Measurements from ENCODE around the gene PROX1.

Gene PROX1

GRCh38 chr1:214044438-214045214 is 56.9 kb downstream of the PROX1 start:
- Histone ChIP-seq H3K27ac (ENCODE audit: low read length) (no peak overlapping the region), H3K36me3 (ENCODE audit: control insufficient read depth in 2 of 2, insufficient read depth in 2 of 2, low read length in 2 of 2) (no peaks in the 10 kb centered on the region), H3K9ac (ENCODE audit: low read length in 2 of 2) (no peak overlapping the region), H3K4me1 (ENCODE audit: control insufficient read depth, insufficient read depth, low read length) (no peaks in the 10 kb centered on the region), H3K9me3 (ENCODE audit: control insufficient read depth in 2 of 2, low read length in 2 of 2) (no peaks in the 10 kb centered on the region), H3K27me3 (ENCODE audit: control insufficient read depth in 1 of 2, insufficient read depth in 2 of 2, low read length in 2 of 2) (no peaks in the 10 kb centered on the region), H3K4me3 (ENCODE audit: low read length in 2 of 2) (no peak overlapping the region)

- no peaks in the 10 kb centered on the region for H3K27me3 ChIP-seq (ENCODE audit: control insufficient read depth in 1 of 2, insufficient read depth in 2 of 2, low read length in 2 of 2)
- peaks cover 0 to 3% of the 10 kb centered on the region in 2 donors for H3K9me3 ChIP-seq (ENCODE audit: control insufficient read depth in 2 of 2, low read length in 2 of 2)
- no peaks in the 10 kb centered on the region for H3K36me3 ChIP-seq (ENCODE audit: control insufficient read depth in 2 of 2, insufficient read depth in 2 of 2, low read length in 2 of 2)
- no peak overlapping the region for H3K4me3 ChIP-seq (ENCODE audit: low read length in 2 of 2)
- H3K27ac ChIP-seq (ENCODE audit: low read length), result no peak overlapping the region
- no peak overlapping the region for H3K9ac ChIP-seq (ENCODE audit: low read length in 2 of 2)
- no peaks in the 10 kb centered on the region for H3K4me1 ChIP-seq (ENCODE audit: control insufficient read depth, insufficient read depth, low read length)
These were observed 63.0 kb downstream of the PROX1 start for GRCh38 chr1:214050513-214051401.

GRCh38 chr1:214051786-214052185 is 64.0 kb downstream of the PROX1 start:
- Histone ChIP-seq H3K27me3 (ENCODE audit: control insufficient read depth in 1 of 2, insufficient read depth in 2 of 2, low read length in 2 of 2) (no peaks in the 10 kb centered on the region), H3K36me3 (ENCODE audit: control insufficient read depth in 2 of 2, insufficient read depth in 2 of 2, low read length in 2 of 2) (no peaks in the 10 kb centered on the region), H3K9me3 (ENCODE audit: control insufficient read depth in 2 of 2, low read length in 2 of 2) (peaks cover 0 to 3% of the 10 kb centered on the region in 2 donors), H3K4me3 (ENCODE audit: low read length in 2 of 2) (no peak overlapping the region), H3K27ac (ENCODE audit: low read length) (no peak overlapping the region), H3K4me1 (ENCODE audit: control insufficient read depth, insufficient read depth, low read length) (no peaks in the 10 kb centered on the region), H3K9ac (ENCODE audit: low read length in 2 of 2) (no peak overlapping the region)

GRCh38 chr1:214058076-214058475 is 70.3 kb downstream of the PROX1 start:
- Histone ChIP-seq H3K9ac (ENCODE audit: low read length in 2 of 2) (no peak overlapping the region), H3K4me1 (ENCODE audit: control insufficient read depth, insufficient read depth, low read length) (no peaks in the 10 kb centered on the region), H3K27ac (ENCODE audit: low read length) (no peak overlapping the region), H3K4me3 (ENCODE audit: low read length in 2 of 2) (no peak overlapping the region), H3K9me3 (ENCODE audit: control insufficient read depth in 2 of 2, low read length in 2 of 2) (no peaks in the 10 kb centered on the region), H3K36me3 (ENCODE audit: control insufficient read depth in 2 of 2, insufficient read depth in 2 of 2, low read length in 2 of 2) (no peaks in the 10 kb centered on the region), H3K27me3 (ENCODE audit: control insufficient read depth in 1 of 2, insufficient read depth in 2 of 2, low read length in 2 of 2) (no peaks in the 10 kb centered on the region)

GRCh38 chr1:214066190-214066589 is 78.4 kb downstream of the PROX1 start:
- no peak overlapping the region for H3K27ac ChIP-seq (ENCODE audit: low read length)
- H3K36me3 ChIP-seq (ENCODE audit: control insufficient read depth in 2 of 2, insufficient read depth in 2 of 2, low read length in 2 of 2), result no peaks in the 10 kb centered on the region
- H3K9me3 ChIP-seq (ENCODE audit: control insufficient read depth in 2 of 2, low read length in 2 of 2), result peaks cover 0 to 2% of the 10 kb centered on the region in 2 donors
- H3K4me3 ChIP-seq (ENCODE audit: low read length in 2 of 2), result no peak overlapping the region
- no peaks in the 10 kb centered on the region for H3K27me3 ChIP-seq (ENCODE audit: control insufficient read depth in 1 of 2, insufficient read depth in 2 of 2, low read length in 2 of 2)
- no peak overlapping the region for H3K9ac ChIP-seq (ENCODE audit: low read length in 2 of 2)
- H3K4me1 ChIP-seq (ENCODE audit: control insufficient read depth, insufficient read depth, low read length), result no peaks in the 10 kb centered on the region

- Histone ChIP-seq H3K4me3 (ENCODE audit: low read length in 2 of 2) (no peak overlapping the region), H3K36me3 (ENCODE audit: control insufficient read depth in 2 of 2, insufficient read depth in 2 of 2, low read length in 2 of 2) (no peaks in the 10 kb centered on the region), H3K9me3 (ENCODE audit: control insufficient read depth in 2 of 2, low read length in 2 of 2) (peaks cover 0 to 2% of the 10 kb centered on the region in 2 donors), H3K9ac (ENCODE audit: low read length in 2 of 2) (no peak overlapping the region), H3K27ac (ENCODE audit: low read length) (no peak overlapping the region), H3K27me3 (ENCODE audit: control insufficient read depth in 1 of 2, insufficient read depth in 2 of 2, low read length in 2 of 2) (no peaks in the 10 kb centered on the region), H3K4me1 (ENCODE audit: control insufficient read depth, insufficient read depth, low read length) (no peaks in the 10 kb centered on the region)
These were observed 79.2 kb downstream of the PROX1 start for GRCh38 chr1:214066936-214067335.

- Histone ChIP-seq H3K36me3 (ENCODE audit: control insufficient read depth in 2 of 2, insufficient read depth in 2 of 2, low read length in 2 of 2) (no peaks in the 10 kb centered on the region), H3K27me3 (ENCODE audit: control insufficient read depth in 1 of 2, insufficient read depth in 2 of 2, low read length in 2 of 2) (no peaks in the 10 kb centered on the region), H3K9me3 (ENCODE audit: control insufficient read depth in 2 of 2, low read length in 2 of 2) (peaks cover 0 to 2% of the 10 kb centered on the region in 2 donors), H3K4me1 (ENCODE audit: control insufficient read depth, insufficient read depth, low read length) (no peaks in the 10 kb centered on the region), H3K9ac (ENCODE audit: low read length in 2 of 2) (no peak overlapping the region), H3K4me3 (ENCODE audit: low read length in 2 of 2) (no peak overlapping the region), H3K27ac (ENCODE audit: low read length) (no peak overlapping the region)
These were observed 79.6 kb downstream of the PROX1 start for GRCh38 chr1:214067397-214067796.

- Histone ChIP-seq H3K9ac (ENCODE audit: low read length in 2 of 2) (no peak overlapping the region), H3K27me3 (ENCODE audit: control insufficient read depth in 1 of 2, insufficient read depth in 2 of 2, low read length in 2 of 2) (no peaks in the 10 kb centered on the region), H3K36me3 (ENCODE audit: control insufficient read depth in 2 of 2, insufficient read depth in 2 of 2, low read length in 2 of 2) (no peaks in the 10 kb centered on the region), H3K27ac (ENCODE audit: low read length) (no peak overlapping the region), H3K4me3 (ENCODE audit: low read length in 2 of 2) (no peak overlapping the region), H3K9me3 (ENCODE audit: control insufficient read depth in 2 of 2, low read length in 2 of 2) (peaks cover 0 to 2% of the 10 kb centered on the region in 2 donors), H3K4me1 (ENCODE audit: control insufficient read depth, insufficient read depth, low read length) (no peaks in the 10 kb centered on the region)
These were observed 80.3 kb downstream of the PROX1 start for GRCh38 chr1:214067853-214068703.

- no peaks in the 10 kb centered on the region for H3K4me1 ChIP-seq (ENCODE audit: control insufficient read depth, insufficient read depth, low read length)
- H3K9me3 ChIP-seq (ENCODE audit: control insufficient read depth in 2 of 2, low read length in 2 of 2), result no peaks in the 10 kb centered on the region
- H3K4me3 ChIP-seq (ENCODE audit: low read length in 2 of 2), result no peak overlapping the region
- H3K27ac ChIP-seq (ENCODE audit: low read length), result no peak overlapping the region
- H3K27me3 ChIP-seq (ENCODE audit: control insufficient read depth in 1 of 2, insufficient read depth in 2 of 2, low read length in 2 of 2), result peaks cover 0 to 4% of the 10 kb centered on the region in 2 donors
- no peak overlapping the region for H3K9ac ChIP-seq (ENCODE audit: low read length in 2 of 2)
- no peaks in the 10 kb centered on the region for H3K36me3 ChIP-seq (ENCODE audit: control insufficient read depth in 2 of 2, insufficient read depth in 2 of 2, low read length in 2 of 2)
These were observed 81.2 kb downstream of the PROX1 start for GRCh38 chr1:214068979-214069378.

- peaks cover 0 to 4% of the 10 kb centered on the region in 2 donors for H3K27me3 ChIP-seq (ENCODE audit: control insufficient read depth in 1 of 2, insufficient read depth in 2 of 2, low read length in 2 of 2)
- H3K9me3 ChIP-seq (ENCODE audit: control insufficient read depth in 2 of 2, low read length in 2 of 2), result no peaks in the 10 kb centered on the region
- no peaks in the 10 kb centered on the region for H3K36me3 ChIP-seq (ENCODE audit: control insufficient read depth in 2 of 2, insufficient read depth in 2 of 2, low read length in 2 of 2)
- H3K27ac ChIP-seq (ENCODE audit: low read length), result no peak overlapping the region
- H3K9ac ChIP-seq (ENCODE audit: low read length in 2 of 2), result no peak overlapping the region
- no peaks in the 10 kb centered on the region for H3K4me1 ChIP-seq (ENCODE audit: control insufficient read depth, insufficient read depth, low read length)
- no peak overlapping the region for H3K4me3 ChIP-seq (ENCODE audit: low read length in 2 of 2)
These were observed 83.7 kb downstream of the PROX1 start for GRCh38 chr1:214071469-214071868.

Measured in stomach smooth muscle (tissue), 2 donors.